GM19238 (cell line): ENCODE data around the gene UBE2D2.
A peak's percentile ranks its signal among the peaks of the same experiment; 100 is the strongest.

Experiments
- DNase-seq: peaks from one replicate; pipeline ENCODE4 v3.0.0; 2011; ENCODE audit warnings: low spot score; ENCODE audit not compliant: insufficient read length

UBE2D2 gene

DNA sequence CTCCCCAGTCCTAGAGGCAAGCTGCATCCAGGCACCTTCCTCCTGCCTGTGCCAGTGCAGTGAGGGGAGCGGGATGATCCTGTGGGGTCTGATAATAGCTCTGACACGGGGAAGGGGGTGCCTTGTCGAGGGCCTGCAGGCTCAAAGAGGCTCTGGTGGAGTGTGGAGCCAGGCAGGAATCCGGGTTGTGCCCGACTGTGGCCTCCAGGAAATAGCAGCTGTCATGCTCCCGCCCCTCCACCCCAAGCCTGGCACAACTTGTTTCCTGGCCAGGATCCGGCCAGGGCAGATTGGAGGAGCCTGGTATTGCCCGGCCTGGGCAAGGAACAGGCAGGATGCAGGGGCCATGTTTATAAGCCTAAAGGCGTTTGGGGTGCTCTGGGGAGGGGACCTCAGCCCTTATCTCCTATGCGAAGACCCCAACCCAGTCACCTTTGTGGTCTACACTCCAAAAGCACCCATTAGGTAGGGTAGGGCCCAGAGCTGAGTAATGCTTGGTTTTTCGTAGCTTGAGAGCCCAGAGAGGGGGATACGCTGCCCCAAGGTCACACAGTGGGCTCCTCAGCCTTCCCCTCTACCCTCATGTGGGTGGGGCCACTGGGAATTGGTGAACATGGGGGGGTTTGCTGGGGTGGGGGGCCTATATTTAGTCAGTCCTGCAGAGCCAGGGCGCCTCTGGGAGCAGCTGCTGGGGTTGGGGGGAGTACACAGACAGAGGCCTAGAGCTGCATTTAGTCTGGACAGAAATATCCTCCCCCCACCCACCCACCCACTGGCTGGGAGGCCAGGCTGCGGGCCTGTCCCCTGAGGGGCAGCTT, 99.2 kb downstream of the UBE2D2 start:
- DNase-seq = no peak

DNA sequence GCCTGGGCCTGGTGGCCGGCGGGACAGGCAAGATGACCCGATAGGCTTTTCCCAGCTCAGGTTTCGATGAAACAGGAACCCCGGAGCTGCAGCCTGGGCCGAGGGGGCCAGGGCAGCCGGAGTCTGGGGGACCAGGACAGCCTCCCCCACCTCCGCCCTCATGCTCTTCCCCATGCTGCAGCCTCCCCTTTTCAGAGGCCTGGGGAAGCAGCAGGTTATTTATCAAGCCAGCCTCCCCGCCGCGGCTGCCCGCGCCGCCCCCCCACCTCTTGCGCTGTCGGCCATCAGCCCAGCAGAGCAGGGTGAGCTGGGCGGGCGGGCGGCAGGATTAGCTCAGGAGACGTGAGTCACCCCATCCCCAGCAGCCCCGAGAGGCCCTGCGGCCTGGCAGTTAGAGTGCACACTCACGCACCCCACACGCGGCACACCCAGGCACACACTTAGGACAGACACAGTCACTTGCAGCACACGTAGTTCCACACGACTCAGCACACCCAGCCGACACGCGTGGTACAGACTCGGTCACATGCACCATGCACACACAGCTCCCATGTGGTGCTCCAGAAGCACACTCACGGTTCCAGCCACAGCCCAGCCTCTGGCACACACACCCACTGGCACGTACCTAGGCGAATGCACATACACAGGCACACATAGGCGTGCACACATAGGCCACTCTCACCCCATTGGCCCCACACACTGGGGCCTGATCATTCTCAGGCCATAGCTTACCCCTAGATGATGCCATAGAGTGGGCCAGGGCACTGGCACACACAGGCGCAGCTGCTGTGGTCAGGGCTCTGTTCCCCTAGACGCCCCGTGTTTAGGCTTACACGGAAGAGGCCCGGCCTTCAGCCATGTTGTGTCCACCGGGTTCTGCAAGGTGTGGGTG, 100.0 kb downstream of the UBE2D2 start:
- DNase-seq = no peak

DNA sequence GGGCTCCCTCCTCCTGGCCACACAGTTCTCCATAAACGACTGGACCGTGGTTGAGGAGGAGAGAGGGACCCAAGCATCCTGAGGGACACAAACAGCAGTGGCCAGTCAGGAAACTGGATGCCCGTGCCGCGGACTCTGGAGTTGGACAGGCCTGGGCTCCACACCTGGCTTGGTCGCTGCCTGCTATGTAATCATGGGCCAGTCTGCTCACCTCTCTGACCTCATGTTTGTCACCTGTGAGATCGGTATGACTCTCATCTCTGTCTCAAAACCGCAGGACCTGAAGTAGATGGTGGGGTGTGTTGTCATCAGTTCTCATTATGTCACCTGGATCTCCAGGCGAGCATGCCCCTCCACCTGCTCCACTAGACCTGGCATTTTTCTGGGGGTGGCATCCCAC, 101.5 kb downstream of the UBE2D2 start:
- DNase-seq = no peak

DNA sequence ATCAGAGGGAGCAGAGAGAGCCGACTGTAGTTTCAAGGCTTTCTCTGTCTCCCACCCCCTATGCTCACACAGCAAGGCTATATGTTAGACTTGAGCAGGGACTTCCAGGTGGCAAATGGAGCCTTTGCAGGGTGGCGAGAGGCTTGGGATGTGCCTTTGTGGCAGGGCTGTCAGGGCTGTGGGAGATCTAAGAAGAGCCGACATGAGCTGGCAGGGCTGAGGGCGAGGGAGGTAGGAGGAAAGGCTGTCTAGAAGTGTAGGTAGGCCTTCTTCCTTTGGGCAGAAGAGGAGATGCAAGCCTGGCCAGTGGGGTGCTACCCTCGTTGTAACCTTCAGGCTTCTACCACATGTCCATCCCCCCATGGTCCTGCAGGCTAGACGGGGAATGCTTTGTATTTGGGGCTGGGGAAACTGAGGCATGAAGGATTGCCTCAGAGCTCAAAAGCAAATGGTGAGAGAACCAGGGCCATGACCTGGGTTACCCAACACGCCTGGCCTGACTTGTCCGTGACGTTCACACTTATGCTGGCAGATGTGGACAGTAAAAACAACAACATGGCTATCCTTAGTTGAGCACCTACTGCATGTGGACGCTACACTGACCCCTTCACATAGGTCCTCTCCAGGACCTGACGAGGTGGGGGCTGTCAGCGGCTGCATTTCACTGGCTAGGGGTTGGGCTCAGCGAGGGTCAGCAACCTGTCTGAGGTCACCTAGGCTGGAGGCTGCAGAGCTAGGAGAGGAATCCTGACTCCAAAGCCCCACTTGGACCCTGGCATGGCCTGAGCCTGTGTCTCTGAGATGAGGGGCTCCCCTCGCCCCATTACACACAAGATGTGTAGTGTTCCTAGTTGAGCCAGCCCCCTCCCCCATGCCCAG, 102.3 kb downstream of the UBE2D2 start:
- DNase-seq = no peak

DNA sequence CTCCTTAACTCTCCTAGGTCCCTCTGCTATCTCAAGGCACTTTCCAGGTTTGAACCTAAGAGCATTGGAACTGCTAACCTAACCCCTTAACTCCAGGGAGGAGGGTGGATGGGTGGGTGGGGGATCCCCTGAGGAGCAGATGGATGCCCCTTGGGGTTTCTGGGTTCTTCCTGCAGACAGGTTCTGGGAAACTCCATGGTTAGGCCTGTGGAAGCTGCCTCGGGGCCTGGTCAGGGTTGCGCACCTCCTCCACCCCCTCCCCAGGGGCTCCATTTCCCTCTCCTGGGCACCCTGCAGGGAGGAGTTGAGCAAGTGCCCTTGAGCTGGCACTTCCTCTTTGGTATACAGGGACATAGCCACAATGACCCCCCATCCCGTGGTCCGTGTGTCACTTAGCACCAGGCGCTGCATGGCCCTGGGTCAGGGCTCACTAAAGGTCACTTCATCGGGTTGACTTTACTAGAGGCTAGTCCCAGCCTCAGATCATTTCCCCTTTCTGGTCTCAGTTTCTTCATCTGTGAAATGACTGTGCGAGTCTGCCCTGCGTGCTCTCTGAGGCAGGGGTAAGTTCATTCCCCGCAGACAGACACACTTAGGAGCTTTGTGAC, 103.1 kb downstream of the UBE2D2 start:
- peak; percentile 71 for DNase-seq

DNA sequence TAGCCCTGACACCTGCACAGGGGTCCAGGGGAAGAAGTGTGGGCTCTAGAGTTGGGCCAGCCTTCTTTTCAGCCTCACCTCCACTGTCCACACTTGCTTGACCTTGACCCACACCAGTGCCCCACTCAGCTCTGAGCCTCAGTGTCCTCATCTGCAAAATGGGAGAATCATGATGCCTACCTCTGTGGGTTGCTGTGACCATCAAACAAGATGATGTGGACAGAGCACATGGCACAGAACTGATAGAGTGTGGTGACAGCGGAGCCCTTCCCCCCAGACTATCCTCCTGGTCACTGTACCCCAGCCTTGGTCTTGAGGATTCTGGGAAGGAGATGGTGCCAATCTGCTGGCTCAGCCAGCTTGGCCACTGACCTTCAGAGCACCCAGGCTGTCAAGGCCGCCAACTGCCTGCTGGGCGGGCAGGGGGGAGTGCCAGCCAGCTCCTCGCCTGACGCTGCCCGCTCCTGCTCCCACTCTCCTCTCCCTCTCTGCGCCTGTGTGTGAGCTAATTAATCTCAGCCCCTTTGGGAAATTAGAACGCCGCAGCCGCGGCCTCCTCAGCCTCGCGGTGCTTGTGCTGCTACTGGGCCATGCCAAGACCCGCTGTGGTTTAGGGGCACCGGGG, 103.7 kb downstream of the UBE2D2 start:
- no peak for DNase-seq

DNA sequence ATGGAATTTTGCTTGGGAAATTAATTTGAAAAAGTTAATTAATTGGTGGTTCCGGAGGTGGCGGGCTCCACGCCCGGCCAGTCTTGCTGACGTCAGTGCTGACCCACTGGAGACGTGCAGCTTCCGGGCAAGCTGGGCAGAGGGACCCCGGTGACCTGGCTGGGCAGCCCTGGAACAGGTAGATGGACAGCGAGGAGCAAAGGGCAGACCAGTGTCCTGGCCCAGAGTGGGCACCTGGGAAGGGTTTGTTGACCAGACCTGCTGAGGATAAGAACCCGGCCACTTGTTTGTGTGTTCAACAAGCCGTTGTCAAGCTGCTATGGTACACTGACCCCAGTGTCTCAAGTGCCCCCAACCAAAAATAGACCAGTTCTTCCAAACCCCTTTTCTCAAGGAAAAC, 104.5 kb downstream of the UBE2D2 start:
- no peak for DNase-seq

DNA sequence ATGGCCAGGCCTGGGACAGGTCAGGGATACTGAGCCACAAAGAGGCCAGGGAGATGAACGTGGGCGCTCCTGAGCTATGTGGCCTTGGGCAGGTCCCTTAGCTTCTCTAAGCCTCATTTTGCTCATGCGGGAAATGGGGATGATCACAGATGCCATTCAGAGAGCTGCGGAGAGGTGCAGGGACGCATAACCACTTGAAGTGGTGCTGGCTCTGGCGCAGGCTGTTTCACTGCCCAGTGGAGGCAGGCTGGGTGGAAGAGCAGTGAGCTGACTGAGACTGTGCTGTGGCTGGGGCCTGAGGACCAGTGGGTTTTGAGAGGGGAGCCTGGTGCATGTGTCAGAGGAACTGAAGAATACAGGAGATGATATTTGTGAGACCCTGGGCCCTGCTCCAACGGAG, 105.4 kb downstream of the UBE2D2 start:
- DNase-seq = no peak

DNA sequence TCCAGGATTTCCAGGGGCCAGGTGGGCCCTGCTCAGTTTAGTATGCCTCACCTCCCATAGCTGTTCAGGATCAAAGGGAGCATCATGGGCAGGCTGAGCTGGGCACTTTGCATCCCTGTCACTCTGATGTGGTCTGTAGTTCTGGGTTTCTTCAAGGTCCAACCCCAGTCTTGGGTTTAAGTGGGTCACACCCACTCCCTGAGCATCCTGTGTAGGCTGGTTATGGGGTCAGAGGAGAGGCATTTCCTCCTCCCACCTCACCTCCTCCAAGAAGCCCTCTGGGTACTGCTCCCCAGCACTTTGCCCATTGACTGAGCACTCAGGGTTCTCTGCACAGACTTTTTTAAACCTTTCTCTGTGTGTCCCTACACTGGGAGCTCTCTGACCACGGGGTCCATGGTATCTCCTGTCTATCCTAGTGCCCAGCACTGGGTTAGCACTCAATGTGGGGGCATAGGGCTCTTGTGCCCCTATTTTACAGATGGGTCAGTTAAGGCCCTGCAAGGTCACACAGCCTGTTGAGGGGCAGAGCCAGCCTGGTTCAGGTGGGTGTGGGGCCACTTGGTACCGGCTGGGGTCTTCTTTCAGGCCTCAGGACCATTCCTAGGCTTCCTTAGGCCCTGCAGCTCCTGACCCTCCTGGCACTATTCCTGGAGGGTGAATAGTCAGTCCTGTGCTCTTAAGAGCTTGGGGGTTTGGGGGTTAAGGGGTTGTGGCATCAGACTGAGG, 106.0 kb downstream of the UBE2D2 start:
- DNase-seq = no peak

DNA sequence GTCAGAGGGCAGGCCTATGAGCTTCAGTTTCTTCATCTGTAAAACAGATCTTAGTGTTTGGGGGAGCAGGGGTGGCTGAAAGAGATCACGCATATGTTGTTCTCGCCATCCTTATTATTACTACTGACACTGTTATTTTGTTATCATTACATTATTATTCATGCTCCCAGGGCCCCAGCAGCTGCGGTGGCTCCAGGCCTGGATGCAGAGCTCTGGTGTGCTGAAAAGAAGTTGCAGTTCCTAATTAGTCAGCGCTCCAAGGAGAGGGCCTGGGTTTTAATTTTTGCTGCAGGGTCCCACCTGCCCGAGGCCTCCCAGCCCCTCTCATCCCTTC, 106.6 kb downstream of the UBE2D2 start:
- DNase-seq = no peak

DNA sequence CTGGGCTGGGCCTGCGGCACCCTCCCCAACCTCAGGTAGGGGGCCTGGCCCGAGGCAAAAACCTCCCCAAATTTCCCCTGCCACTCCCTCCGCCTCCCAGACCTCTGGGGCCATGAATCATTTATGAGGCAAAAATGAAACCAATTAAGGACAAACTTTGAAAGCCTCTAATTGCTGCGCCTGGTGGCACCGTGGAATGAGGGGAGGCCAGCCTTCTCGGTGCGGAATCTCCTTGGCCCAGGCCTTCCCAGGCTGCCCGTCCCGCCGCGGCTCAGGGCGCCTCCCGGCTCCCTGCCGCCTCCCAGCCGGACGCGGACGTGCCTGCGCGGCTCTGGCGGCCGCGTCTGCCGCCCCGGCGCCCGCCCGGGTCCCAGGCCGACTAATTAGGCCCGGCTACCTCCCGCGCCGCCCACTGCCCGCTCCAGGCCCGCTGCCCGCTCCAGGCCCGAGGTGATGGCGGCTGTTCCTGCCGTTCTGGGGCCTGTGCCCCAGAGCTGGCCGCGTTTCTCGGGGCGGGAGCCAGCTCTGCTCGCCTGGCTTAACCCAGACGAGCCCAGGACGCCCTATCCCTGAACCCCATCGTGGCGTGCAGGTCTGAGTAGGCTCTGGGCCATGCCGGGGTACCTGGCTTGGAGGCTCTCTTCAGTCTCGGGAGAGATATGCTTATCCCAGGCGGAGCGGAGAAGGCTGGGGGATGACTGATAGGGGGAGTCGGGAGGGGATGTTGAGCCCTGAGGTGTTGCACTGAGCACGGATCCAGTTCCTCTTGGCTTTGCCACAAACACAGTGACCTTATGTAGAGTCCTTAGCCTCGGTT, 107.1 kb downstream of the UBE2D2 start:
- DNase-seq = peak; percentile 69

DNA sequence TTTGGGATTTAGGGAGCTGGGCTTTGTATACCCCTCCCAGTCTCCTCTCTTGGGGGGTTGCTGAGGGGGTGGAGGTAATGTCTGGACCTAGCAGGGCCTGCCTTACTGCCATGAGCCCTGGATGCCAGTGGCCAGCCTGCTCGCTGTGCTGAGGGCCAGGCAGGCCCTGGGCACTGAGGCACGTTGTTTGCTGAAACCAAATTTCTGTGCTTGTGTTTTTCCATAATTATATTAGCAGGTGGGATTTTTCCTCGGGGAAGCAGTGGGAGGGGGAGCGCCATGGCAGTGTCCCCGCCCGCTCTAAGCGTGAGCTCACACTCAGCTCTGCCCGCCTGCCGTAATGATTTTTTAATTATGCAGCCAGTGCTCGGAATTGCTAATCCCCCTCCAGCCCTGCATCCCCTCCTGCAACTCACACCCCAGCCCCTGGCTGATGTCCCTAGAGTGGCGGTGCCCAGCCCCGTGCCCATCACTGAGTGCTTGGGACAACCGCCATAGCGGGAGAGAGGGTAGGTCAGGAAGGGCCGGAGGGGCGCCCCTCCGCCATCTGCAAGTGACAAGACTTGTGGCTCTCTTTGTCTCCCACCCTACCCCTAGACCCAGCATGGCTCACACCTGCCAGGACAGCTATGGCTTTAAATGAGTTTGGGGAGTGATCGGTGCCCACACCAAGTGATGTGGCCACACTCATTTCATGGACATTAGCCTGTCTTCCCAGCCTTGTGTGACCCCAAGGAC, 108.0 kb downstream of the UBE2D2 start:
- no peak for DNase-seq

DNA sequence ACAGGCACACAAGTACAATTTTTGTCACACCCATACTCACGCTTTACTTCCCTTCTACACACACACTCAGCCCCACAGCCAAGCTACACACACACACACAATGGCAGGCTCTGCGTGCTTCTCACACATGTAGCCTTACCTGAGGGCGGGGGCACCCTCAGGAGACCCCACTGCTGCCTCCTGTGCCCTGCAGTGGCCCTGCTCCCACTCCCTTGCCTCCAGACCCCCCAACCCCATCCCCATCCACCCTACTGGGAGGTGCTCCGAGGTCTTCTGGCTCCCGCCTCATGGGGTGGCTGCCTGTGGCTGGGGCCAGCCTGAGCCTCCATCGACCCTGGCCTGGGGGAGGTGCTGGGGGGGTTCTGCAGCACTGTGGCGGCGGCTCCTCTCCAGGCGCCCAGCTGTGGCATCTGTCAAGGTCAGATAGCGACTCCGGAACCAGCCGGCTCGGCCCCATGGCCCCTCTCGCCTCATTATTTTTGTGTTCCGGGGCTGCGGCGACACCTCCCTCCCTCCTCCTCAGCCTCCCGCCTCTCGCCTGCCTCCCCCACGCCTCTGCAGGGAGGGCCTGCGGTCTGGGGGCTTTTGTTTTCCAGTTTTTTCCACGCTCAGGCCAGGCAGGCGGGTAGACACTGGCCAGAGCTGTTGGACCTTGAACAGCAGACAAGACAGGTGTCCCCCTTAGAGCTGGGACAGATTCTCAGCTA, 108.7 kb downstream of the UBE2D2 start:
- no peak for DNase-seq

DNA sequence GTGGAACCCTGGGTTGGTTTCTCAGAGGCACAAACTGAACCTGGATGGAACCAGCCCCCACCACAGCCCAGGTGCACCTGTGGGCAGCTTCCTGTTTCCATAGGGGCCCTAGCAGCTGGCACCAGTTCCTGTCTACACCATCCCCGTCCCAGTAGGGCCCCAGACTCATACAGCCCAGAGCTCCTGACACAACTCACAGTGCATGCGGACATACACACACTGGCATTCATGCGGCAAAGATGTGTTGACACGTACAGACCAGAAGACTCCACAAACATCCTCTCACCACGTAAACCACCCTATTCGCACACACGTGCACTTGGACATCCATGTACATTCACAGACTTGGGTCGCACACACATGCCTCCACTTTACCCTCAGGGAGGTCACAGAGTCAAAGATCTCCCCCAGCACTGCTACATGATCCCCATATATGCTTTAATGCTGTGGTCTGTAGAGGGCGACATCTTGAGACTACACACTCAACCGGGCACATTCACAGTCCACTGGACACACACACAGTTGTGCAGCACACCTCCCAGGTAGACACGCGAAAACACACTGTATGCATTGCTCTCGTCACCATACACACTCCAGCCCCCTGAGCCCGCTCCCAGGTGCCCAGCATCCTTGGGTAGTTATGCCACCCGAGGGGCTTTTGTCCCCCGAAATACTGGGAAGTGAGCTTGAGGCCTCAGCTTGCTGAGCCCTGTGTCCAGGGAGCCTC, 109.4 kb downstream of the UBE2D2 start:
- DNase-seq = peak; percentile 77

DNA sequence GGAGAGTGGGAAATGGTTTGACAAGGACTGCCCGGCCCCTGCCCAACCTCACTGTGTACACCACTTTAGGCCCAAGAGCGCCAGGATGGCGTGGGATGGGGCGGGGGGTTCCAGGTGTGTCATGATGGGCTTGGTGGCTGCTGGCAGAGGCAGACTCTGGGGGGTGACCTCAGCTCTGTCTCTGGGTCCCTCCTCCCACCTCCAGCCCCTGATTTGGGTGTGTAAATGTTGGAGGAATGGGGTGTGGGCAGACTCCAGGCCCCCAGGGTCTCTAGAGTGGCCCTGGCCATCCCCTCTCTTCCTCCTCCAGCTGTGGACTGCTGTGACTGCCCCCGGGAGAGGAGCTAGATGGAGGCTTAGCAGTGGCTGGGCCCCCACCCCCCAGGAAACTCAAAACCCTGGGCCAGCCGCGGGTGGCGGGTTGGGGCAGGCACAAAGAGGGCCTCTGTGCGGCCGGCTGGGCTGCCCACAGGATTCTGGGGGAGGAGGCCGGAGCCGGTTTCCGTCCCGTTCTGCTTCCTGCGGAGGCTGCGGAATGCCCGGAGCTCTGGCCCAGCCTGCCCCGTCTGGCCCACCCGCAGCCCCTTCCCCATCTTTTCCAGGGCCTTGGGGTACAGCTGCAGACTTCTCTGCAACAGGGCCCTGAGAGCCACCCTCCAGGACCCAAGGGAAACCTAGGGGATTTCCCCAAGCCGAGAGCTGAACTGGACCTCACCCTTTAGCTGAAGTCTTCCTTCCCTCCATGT, 110.1 kb downstream of the UBE2D2 start:
- DNase-seq = peak; percentile 64

DNA sequence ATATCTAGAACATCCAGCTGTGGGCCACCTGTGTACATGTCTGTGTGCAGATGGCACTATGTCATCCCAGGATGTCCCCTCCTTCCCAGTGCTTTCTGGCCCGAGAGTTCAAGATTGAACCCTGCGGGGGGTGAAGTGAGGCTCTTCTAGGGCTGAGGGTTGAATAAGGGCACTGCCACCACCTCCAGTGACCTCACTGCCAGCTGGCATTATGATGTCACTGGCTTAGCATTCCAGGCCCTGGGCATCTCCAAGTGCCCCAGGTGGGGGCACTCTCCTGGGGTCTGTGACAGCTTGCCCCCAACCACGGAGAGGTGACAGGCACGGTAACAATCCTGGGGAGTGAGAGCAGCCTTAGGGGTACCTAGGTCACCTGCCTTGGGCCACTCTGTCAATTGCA, 114.1 kb downstream of the UBE2D2 start:
- DNase-seq = no peak

DNA sequence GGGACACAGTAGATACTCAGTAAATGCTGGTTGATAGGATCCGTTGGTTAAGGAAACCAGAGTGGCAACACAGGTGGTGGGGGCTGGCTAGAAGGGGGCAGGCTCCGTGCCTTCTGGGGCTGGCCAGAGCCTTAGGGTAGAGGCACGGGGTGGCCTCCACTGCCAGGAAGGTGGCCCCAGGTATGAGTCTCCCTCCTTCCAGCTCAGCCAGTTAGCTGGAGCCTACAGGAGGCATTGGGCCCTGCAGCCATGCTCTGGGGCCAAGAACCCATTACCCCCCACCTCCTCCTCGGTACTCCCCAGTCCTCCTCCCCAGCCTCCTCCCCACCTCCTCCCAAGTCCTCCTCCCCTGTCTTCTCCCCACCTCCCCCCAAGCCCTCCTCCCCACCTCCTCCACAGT, 114.7 kb downstream of the UBE2D2 start:
- DNase-seq = no peak
